GM12878 (cell line): ENCODE data around the gene HSF2BP. TPM values are rescaled to one million over a fixed set of nuclear protein-coding genes. Genes with fewer than 3 reads are reported as not detected.
A peak's percentile ranks its signal among the peaks of the same experiment; 100 is the strongest.

Experiments
- ATAC-seq: fragments of 200-7000 bp; cut with Tn5 transposase; 3 replicates; pipeline ENCODE4 v1.9.1; 2020; ENCODE audit warnings: mild to moderate bottlenecking, moderate library complexity
- BruUV-seq: library from RNA; stranded (reverse); fragments of 400-500 nt; replicated peaks from 2 replicates; lab custom pipeline; 2021; lab: Mats Ljungman, UMichigan
- CTCF ChIA-PET: fragments of 300-600 bp; sonication (Branson Sonifier 250); formaldehyde crosslinking; extraction: SDS; loops from one replicate; lab custom pipeline; 2021; ENCODE audit warnings: inconsistent platforms; lab: Yijun Ruan, JAX
- POLR2A ChIA-PET: fragments of 350-600 bp; formaldehyde crosslinking; extraction: SDS; loops from one replicate; lab custom pipeline; 2021; ENCODE audit warnings: inconsistent platforms; lab: Charles Lee
- RAD21 ChIA-PET: fragments of 300-600 bp; sonication (Branson Sonifier 250); formaldehyde crosslinking; loops from one replicate; lab custom pipeline; 2023; ENCODE audit warnings: antibody characterized with exemption; ENCODE audit not compliant: unreplicated experiment; lab: Charles Lee
- SMC1A ChIA-PET: fragments of 300-600 bp; sonication (Branson Sonifier 250); formaldehyde crosslinking; loops from one replicate; lab custom pipeline; 2023; ENCODE audit not compliant: unreplicated experiment, uncharacterized antibody; lab: Charles Lee
- DNase-seq: peaks from one replicate; pipeline ENCODE4 v3.0.0-alpha.2; 2011; ENCODE audit warnings: low read depth, low spot score
- FAIRE-seq: peaks from 3 replicates; lab custom pipeline; 2011; peaks lifted over from hg19 to GRCh38; lab: Jason Lieb, UNC
- H2AFZ ChIP-seq: 2 replicates; pipeline ENCODE4 v1.6.0; 2011; ENCODE audit warnings: low read depth, low read length, control low read depth; ENCODE audit not compliant: control insufficient read depth
- H3K27ac ChIP-seq: 2 replicates; pipeline ENCODE4 v1.5.1; 2011; ENCODE audit warnings: control low read depth; ENCODE audit not compliant: control insufficient read depth, insufficient read depth
- H3K27me3 ChIP-seq, 2 experiments: replicated peaks in 1 of 2; 2 replicates each; pipeline versions ENCODE4 v1.6.0 to v1.6.1; 2011; ENCODE audit warnings: low read length in 1 of 2; ENCODE audit not compliant: control insufficient read depth in 2 of 2, insufficient read depth in 2 of 2
- H3K36me3 ChIP-seq, 2 experiments: 2 replicates each; pipeline ENCODE4 v1.5.1; 2011; ENCODE audit warnings: low read length in 1 of 2; ENCODE audit not compliant: control insufficient read depth in 2 of 2, insufficient read depth in 2 of 2
- H3K4me1 ChIP-seq: 2 replicates; pipeline ENCODE4 v1.6.1; 2011; ENCODE audit warnings: mild to moderate bottlenecking, low read length, moderate library complexity, mixed read lengths; ENCODE audit not compliant: control insufficient read depth, insufficient read depth
- H3K4me2 ChIP-seq: 2 replicates; pipeline ENCODE4 v1.6.0; 2011; ENCODE audit warnings: control low read depth; ENCODE audit not compliant: control insufficient read depth, insufficient read depth
- H3K4me3 ChIP-seq: fragments of 200-600 bp; sonication (generic); 2 replicates; pipeline ENCODE4 v1.5.1; 2016
- H3K79me2 ChIP-seq: 2 replicates; pipeline ENCODE4 v1.6.0; 2011; ENCODE audit warnings: low read length; ENCODE audit not compliant: control insufficient read depth, insufficient read depth
- H3K9ac ChIP-seq: 2 replicates; pipeline ENCODE4 v1.8.0; 2011; ENCODE audit warnings: low read length, control low read depth, mixed read lengths; ENCODE audit not compliant: control insufficient read depth, insufficient read depth
- H3K9me3 ChIP-seq: replicated peaks from 3 replicates; pipeline ENCODE4 v1.5.1; 2011; ENCODE audit warnings: mild to moderate bottlenecking, low read length; ENCODE audit not compliant: control insufficient read depth, insufficient read depth
- H4K20me1 ChIP-seq: 2 replicates; pipeline ENCODE4 v1.6.0; 2011; ENCODE audit not compliant: control insufficient read depth, insufficient read depth
- MYC ChIP-seq: IDR thresholded peaks from 2 replicates; pipeline ENCODE4 v1.6.1; 2011; ENCODE audit warnings: mild to moderate bottlenecking, low read length, moderate library complexity, inconsistent platforms; ENCODE audit not compliant: insufficient read depth, insufficient replicate concordance, insufficient read length, severe bottlenecking
- POU2F2 ChIP-seq: IDR thresholded peaks from 3 replicates; pipeline ENCODE4 v1.6.1; 2011; ENCODE audit warnings: low read depth, mild to moderate bottlenecking, low read length, borderline replicate concordance
- RAD21 ChIP-seq: IDR thresholded peaks from 2 replicates; pipeline ENCODE4 v1.6.1; 2011; ENCODE audit warnings: mild to moderate bottlenecking, low read depth, low read length, moderate library complexity; ENCODE audit not compliant: insufficient read depth
- SMC3 ChIP-seq: IDR thresholded peaks from 2 replicates; pipeline ENCODE4 v1.6.1; 2011; ENCODE audit warnings: low read length, improper control_type of control experiment, borderline replicate concordance
- SP1 ChIP-seq: IDR thresholded peaks from one replicate; pipeline ENCODE4 v1.6.1; 2011; ENCODE audit warnings: low read depth, low read length
- TARDBP ChIP-seq: IDR thresholded peaks from 2 replicates; pipeline ENCODE4 v1.6.1; 2016; ENCODE audit warnings: borderline replicate concordance
- TBL1XR1 ChIP-seq: IDR thresholded peaks from 2 replicates; pipeline ENCODE4 v1.6.1; 2012; ENCODE audit warnings: low read depth, low read length, improper control_type of control experiment
- WGBS: methylation state at CpG from one replicate; pipeline ENCODE4 v1.1.6; 2016; ENCODE audit warnings: low lambda C conversion rate; ENCODE audit not compliant: insufficient replicate concordance, insufficient coverage; ENCODE audit errors: missing lambda C conversion rate; 5-methylcytosine and 5-hydroxymethylcytosine counted together
- in situ Hi-C: fragments of 300-500 bp; cut with MboI; formaldehyde crosslinking; loops from 9 replicates; pipeline ENCODE4 v1.14.3; 2018; ENCODE audit warnings: mixed read lengths
- intact Hi-C: fragments of 100-400 bp; cut with micrococcal nuclease; formaldehyde crosslinking; loops from one replicate; pipeline ENCODE4 v1.14.2; 2022; ENCODE audit not compliant: unreplicated experiment
- polyA plus RNA-seq, 11 experiments: library from polyadenylated mRNA; depleted of rRNA in 4 of 11; unstranded in 6 of 11; stranded (reverse) in 5 of 11; fragments of >200 nt; fragmentation: Nextera tagmentation in 4 of 11; fragmentation: Illumina TruSeq in 1 of 11; extraction: Ambion mirVana in 4 of 11; extraction: Trizol in 1 of 11; gene quantifications; 1 replicate in 1 of 11; 2 replicates in 10 of 11; pipeline versions ENCODE4 v1.2.1 to v1.2.3, GENCODE V29; 2011 to 2016; ENCODE audit warnings: inconsistent platforms in 2 of 11, missing spikeins in 2 of 11, low read depth in 1 of 11
- total RNA-seq, 4 experiments: library from RNA; depleted of rRNA in 3 of 4; stranded (reverse); fragments of >200 nt in 3 of 4; fragmentation: Illumina TruSeq in 1 of 4; extraction: Trizol in 1 of 4; gene quantifications; 2 replicates each; pipeline versions ENCODE4 v1.2.1 to v1.2.3, GENCODE V29; 2013 to 2021
- TF ChIP-seq, protein P1 (sequence below): fragments of 450-650 bp; formaldehyde crosslinking; IDR thresholded peaks from 2 replicates; pipeline ENCODE4 v1.5.0; 2022; ENCODE audit warnings: mild to moderate bottlenecking, missing genetic modification characterization

The HSF2BP gene
- total and polyA plus RNA-seq, 10 of the 15 experiments (the other 5 are each of a cell fraction or from before 2014, with no cell fraction given), result 0.07 to 0.81 (median 0.35) TPM

DNA sequence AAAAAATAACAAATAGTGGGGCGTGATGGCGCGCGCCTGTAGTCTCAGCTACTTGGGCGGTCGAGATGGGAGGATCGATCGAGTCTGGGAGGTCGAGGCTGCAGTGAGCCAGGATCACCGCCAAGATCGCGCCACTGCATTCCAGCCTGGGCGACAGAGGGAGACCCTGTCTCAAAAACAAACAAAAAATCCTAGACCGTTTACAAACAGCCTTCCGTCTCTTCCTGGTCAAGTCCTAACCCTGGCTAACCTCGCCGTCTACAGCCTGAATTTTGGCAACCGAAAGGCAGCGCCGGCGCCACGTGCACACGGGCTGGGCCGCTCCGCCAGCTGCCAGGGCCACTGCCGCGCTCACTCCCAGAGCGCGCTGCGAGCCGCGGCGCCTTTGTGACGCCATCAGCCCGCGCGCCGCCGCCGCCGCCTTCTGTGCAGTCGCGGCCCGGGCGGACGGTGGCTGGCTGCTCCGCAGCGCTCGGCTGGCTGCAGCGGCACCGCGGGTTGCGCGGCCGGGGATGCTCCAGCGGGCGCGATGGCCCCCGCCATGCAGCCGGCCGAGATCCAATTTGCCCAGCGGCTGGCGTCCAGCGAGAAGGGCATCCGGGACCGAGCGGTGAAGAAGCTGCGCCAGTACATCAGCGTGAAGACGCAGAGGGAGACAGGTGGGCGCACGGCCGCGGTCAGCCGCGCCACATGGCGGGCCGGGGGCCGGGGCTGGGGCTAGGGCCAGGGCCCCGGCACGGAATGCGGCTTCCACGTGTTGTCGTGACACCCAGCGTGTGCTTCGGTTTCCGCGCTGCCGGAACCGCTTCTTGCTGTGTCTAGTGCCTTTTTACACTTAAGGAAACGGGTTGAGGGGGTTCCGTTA lies at the start of gene HSF2BP, which contains the start of gene RRP1B (continued):
- TF ChIP-seq POU2F2, result peak; percentile 60; the same call in 1 of the 3 replicates
- peak; percentile 23 for TF ChIP-seq SP1

- ChIA-PET CTCF (interaction anchor here (0.6 to 1.4 kb wide), 2 partner anchors 8 to 819 kb away, joined by 3 to 4 read pairs; no protein-coding TSS in a partner anchor), SMC1A (no interaction called here), RAD21 (no interaction called here), POLR2A (no interaction called here)
- Histone ChIP-seq H3K9ac (no peak overlapping the region), H2AFZ (no peak overlapping the region), H3K4me2 (no peak overlapping the region), H4K20me1 (no peaks in the 10 kb centered on the region), H3K9me3 (no peaks in the 10 kb centered on the region), H3K4me3 (no peak overlapping the region), H3K4me1 (no peaks in the 10 kb centered on the region), H3K27ac (no peak overlapping the region), H3K79me2 (no peaks in the 10 kb centered on the region), H3K27me3 (no peaks in the 10 kb centered on the region; a peak in 1 of 4 replicates)
- FAIRE-seq, result no peak
- no TSS peak for BruUV-seq
- 74% methylated on average over 13 of the region's 13 CpGs for WGBS
- in situ Hi-C loops (no loop called here), intact Hi-C loops (no loop called here)
- DNase-seq, result no peak
- no peak for ATAC-seq
- no peak for TF ChIP-seq SMC3
- TF ChIP-seq MYC, result no peak
- TF ChIP-seq TARDBP, result no peak
- TF ChIP-seq TBL1XR1, result no peak
- TF ChIP-seq, protein P1, sequence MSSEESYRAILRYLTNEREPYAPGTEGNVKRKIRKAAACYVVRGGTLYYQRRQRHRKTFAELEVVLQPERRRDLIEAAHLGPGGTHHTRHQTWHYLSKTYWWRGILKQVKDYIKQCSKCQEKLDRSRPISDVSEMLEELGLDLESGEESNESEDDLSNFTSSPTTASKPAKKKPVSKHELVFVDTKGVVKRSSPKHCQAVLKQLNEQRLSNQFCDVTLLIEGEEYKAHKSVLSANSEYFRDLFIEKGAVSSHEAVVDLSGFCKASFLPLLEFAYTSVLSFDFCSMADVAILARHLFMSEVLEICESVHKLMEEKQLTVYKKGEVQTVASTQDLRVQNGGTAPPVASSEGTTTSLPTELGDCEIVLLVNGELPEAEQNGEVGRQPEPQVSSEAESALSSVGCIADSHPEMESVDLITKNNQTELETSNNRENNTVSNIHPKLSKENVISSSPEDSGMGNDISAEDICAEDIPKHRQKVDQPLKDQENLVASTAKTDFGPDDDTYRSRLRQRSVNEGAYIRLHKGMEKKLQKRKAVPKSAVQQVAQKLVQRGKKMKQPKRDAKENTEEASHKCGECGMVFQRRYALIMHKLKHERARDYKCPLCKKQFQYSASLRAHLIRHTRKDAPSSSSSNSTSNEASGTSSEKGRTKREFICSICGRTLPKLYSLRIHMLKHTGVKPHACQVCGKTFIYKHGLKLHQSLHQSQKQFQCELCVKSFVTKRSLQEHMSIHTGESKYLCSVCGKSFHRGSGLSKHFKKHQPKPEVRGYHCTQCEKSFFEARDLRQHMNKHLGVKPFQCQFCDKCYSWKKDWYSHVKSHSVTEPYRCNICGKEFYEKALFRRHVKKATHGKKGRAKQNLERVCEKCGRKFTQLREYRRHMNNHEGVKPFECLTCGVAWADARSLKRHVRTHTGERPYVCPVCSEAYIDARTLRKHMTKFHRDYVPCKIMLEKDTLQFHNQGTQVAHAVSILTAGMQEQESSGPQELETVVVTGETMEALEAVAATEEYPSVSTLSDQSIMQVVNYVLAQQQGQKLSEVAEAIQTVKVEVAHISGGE, result no peak
- TF ChIP-seq RAD21, result no peak
- TF ChIP-seq, all 136 proteins: peak for 0
- H3K36me3 ChIP-seq, result no peaks in the 10 kb centered on the region
These were observed 49.6 kb upstream of the HSF2BP start for GRCh38 chr21:43708745-43709381.
